HepG2 (cell line): ENCODE data around the gene ZFR. TPM values are rescaled to one million over a fixed set of nuclear protein-coding genes. Genes with fewer than 3 reads are reported as not detected.

ENCODE experiments used
- ATAC-seq: fragments of 200-7000 bp; cut with Tn5 transposase; 3 replicates; pipeline ENCODE4 v1.9.1; 2020; ENCODE audit warnings: mild to moderate bottlenecking, moderate library complexity
- BruUV-seq: library from RNA; stranded (reverse); fragments of 400-500 nt; replicated peaks from 2 replicates; lab custom pipeline; 2021; lab: Mats Ljungman, UMichigan
- CTCF ChIA-PET: fragments of 300-600 bp; formaldehyde crosslinking; extraction: SDS; loops from one replicate; lab custom pipeline; 2021; ENCODE audit warnings: low total read pairs, inconsistent platforms, low intra/inter-chr PET ratio; lab: Yijun Ruan, JAX
- POLR2A ChIA-PET: fragments of 350-600 bp; sonication (Branson Sonifier 250); formaldehyde crosslinking; loops from one replicate; lab custom pipeline; 2020; ENCODE audit warnings: antibody characterized with exemption, inconsistent platforms; lab: Yijun Ruan, JAX
- DNase-seq: peaks from one replicate; pipeline ENCODE4 v3.0.0-alpha.2; 2015; ENCODE audit warnings: low spot score
- FAIRE-seq: peaks from 3 replicates; lab custom pipeline; 2011; peaks lifted over from hg19 to GRCh38; lab: Jason Lieb, UNC
- H2AFZ ChIP-seq: one replicate; pipeline ENCODE4 v1.6.1; 2011; ENCODE audit warnings: low read length, inconsistent platforms
- H3K27ac ChIP-seq: fragments of 300-600 bp; 3 replicates; pipeline ENCODE4 v1.8.0; 2011; ENCODE audit warnings: mixed run types, mild to moderate bottlenecking, mixed read lengths, low read length, inconsistent platforms; ENCODE audit not compliant: insufficient read depth; ENCODE audit errors: extremely low read length
- H3K27me3 ChIP-seq, 2 experiments: fragments of 200-600 bp in 1 of 2; 2 replicates in 1 of 2; 3 replicates in 1 of 2; pipeline versions ENCODE4 v1.6.0 to v1.8.0; 2011; ENCODE audit warnings: low read length in 2 of 2, mild to moderate bottlenecking in 2 of 2, moderate library complexity in 2 of 2, inconsistent platforms in 1 of 2; ENCODE audit not compliant: insufficient read depth in 2 of 2, control insufficient read depth in 1 of 2
- H3K36me3 ChIP-seq, 2 experiments: fragments of 200-600 bp in 1 of 2; replicated peaks in 1 of 2; 2 replicates in 1 of 2; 3 replicates in 1 of 2; pipeline versions ENCODE4 v1.5.1 to v1.8.0; 2011; ENCODE audit warnings: low read length in 2 of 2, inconsistent platforms in 1 of 2; ENCODE audit not compliant: insufficient read depth in 2 of 2, control insufficient read depth in 1 of 2
- H3K4me1 ChIP-seq: 2 replicates; pipeline ENCODE4 v1.5.1; 2012; ENCODE audit warnings: low read length, inconsistent platforms; ENCODE audit not compliant: insufficient read depth
- H3K4me2 ChIP-seq: 2 replicates; pipeline ENCODE4 v1.6.0; 2011; ENCODE audit warnings: low read depth, low read length, inconsistent platforms
- H3K4me3 ChIP-seq, 3 experiments: fragments of 200-600 bp in 1 of 3; sonication (generic), shearing (Covaris generic) in 1 of 3; replicated peaks in 1 of 3; 2 replicates each; pipeline ENCODE4 v1.5.1; 2011 to 2016; ENCODE audit warnings: low read length in 3 of 3, inconsistent platforms in 2 of 3, low read depth in 2 of 3, mild to moderate bottlenecking in 2 of 3, control low read depth in 1 of 3, mixed read lengths in 1 of 3; ENCODE audit not compliant: insufficient read depth in 1 of 3
- H3K79me2 ChIP-seq: one replicate; pipeline ENCODE4 v1.6.1; 2011; ENCODE audit warnings: low read length, inconsistent platforms; ENCODE audit not compliant: insufficient read depth
- H3K9ac ChIP-seq: 2 replicates; pipeline ENCODE4 v1.6.0; 2011; ENCODE audit warnings: mild to moderate bottlenecking, low read depth, low read length, inconsistent platforms; ENCODE audit not compliant: insufficient read depth
- H3K9me3 ChIP-seq: 2 replicates; pipeline ENCODE4 v1.5.1; 2012; ENCODE audit warnings: mild to moderate bottlenecking, low read length
- H4K20me1 ChIP-seq: 2 replicates; pipeline ENCODE4 v1.6.0; 2011; ENCODE audit warnings: inconsistent platforms, mild to moderate bottlenecking, low read length, moderate library complexity; ENCODE audit not compliant: insufficient read depth
- AGO2 ChIP-seq: fragments of 200-400 bp; formaldehyde crosslinking; optimal IDR thresholded peaks from 2 replicates; pipeline ENCODE3; 2017; ENCODE audit warnings: mild to moderate bottlenecking, low read depth, low read length, moderate library complexity
- GTF2F1 ChIP-seq: fragments of 150-350 bp; IDR thresholded peaks from 2 replicates; pipeline ENCODE4 v1.6.1; 2014; ENCODE audit warnings: low read length
- RBM22 ChIP-seq: fragments of 200-400 bp; formaldehyde crosslinking; optimal IDR thresholded peaks from 2 replicates; pipeline ENCODE3; 2017; ENCODE audit warnings: mild to moderate bottlenecking, low read length, moderate library complexity
- ZNF740 ChIP-seq: sonication (generic); formaldehyde crosslinking; IDR thresholded peaks from 2 replicates; pipeline ENCODE4 v1.4.0; 2020; ENCODE audit warnings: missing genetic modification reagents
- WGBS: methylation state at CpG from one replicate; pipeline ENCODE4 v1.1.6; 2017; ENCODE audit warnings: low lambda C conversion rate; 5-methylcytosine and 5-hydroxymethylcytosine counted together
- in situ Hi-C: cut with HindIII; loops from 2 replicates; pipeline ENCODE4 v1.10.0; 2017; ENCODE audit warnings: low pct_unique_long_range_greater_than_20kb; ENCODE audit not compliant: extremely low pct_ligation_motif_present
- intact Hi-C: fragments of 100-400 bp; cut with micrococcal nuclease; formaldehyde crosslinking; loops from one replicate; pipeline ENCODE4 v1.10.0; 2022; ENCODE audit not compliant: unreplicated experiment
- polyA plus RNA-seq, 8 experiments: library from polyadenylated mRNA; depleted of rRNA in 3 of 8; stranded (reverse) in 7 of 8; unstranded in 1 of 8; fragments of >200 nt; fragmentation: Illumina TruSeq in 4 of 8; extraction: Trizol in 4 of 8; gene quantifications; 2 replicates each; pipeline versions ENCODE4 v1.2.1 to v1.2.3, GENCODE V29; 2011 to 2016; ENCODE audit warnings: low read depth in 4 of 8, missing spikeins in 1 of 8, mixed read lengths in 1 of 8; ENCODE audit not compliant: insufficient read depth in 1 of 8
- total RNA-seq, 5 experiments: library from RNA; depleted of rRNA; stranded (reverse); fragments of >200 nt; fragmentation: Illumina TruSeq; extraction: Trizol; gene quantifications; 2 replicates each; pipeline ENCODE4 v1.2.3, GENCODE V29; 2016; ENCODE audit warnings: low read depth in 1 of 5

Gene ZFR
- total and polyA plus RNA-seq, 2 of the 13 experiments (the other 11 are each of a cell fraction or from before 2014, with no cell fraction given): 89.0 to 92.8 TPM

- no peak for TF ChIP-seq GTF2F1
- TF ChIP-seq RBM22: peak; percentile 79
- FAIRE-seq (no peak), ATAC-seq (peak; percentile 34; the same call in 1 of the 3 replicates), DNase-seq (no peak)
- Histone ChIP-seq H3K79me2 (peaks cover 97% of the 10 kb centered on the region), H3K27ac (no peak overlapping the region), H3K4me2 (no peak overlapping the region), H3K9me3 (no peaks in the 10 kb centered on the region), H3K4me1 (peaks cover 61% of the 10 kb centered on the region), H3K27me3 (no peaks in the 10 kb centered on the region), H2AFZ (no peak overlapping the region), H3K9ac (no peak overlapping the region), H4K20me1 (peaks cover 96% of the 10 kb centered on the region), H3K4me3 (no peak overlapping the region), H3K36me3 (peaks cover 3 to 33% of the 10 kb centered on the region in 2 experiments; a peak in 3 of 5 replicates)
- intact Hi-C loops (no loop called here), in situ Hi-C loops (no loop called here)
- 94% methylated on average over 4 of the region's 4 CpGs for WGBS
- no TSS peak for BruUV-seq
- ChIA-PET POLR2A (interaction anchor here (0.7 kb wide), 1 partner anchor 19 kb away, joined by 3 read pairs; no protein-coding TSS in a partner anchor), CTCF (no interaction called here)
Measured at GRCh38 chr5:32436553-32437242, 7.8 kb downstream of the ZFR start.

GRCh38 chr5:32435383-32435782 is 9.2 kb downstream of the ZFR start:
- POLR2A ChIA-PET: interaction anchor here (0.7 to 0.9 kb wide), 2 partner anchors 9 kb away, joined by 3 read pairs; partner anchors contain the start of gene ZFR
- Histone ChIP-seq H3K27ac (no peak overlapping the region), H2AFZ (no peak overlapping the region), H3K4me2 (no peak overlapping the region), H3K9me3 (no peaks in the 10 kb centered on the region), H3K9ac (no peak overlapping the region), H3K79me2 (peaks cover 97% of the 10 kb centered on the region), H3K27me3 (no peaks in the 10 kb centered on the region), H3K4me3 (no peak overlapping the region), H3K4me1 (peaks cover 53% of the 10 kb centered on the region), H3K36me3 (peaks cover 3 to 29% of the 10 kb centered on the region in 2 experiments; a peak in 3 of 5 replicates), H4K20me1 (peaks cover 87% of the 10 kb centered on the region)
- CTCF ChIA-PET: no interaction called here
- TF ChIP-seq ZNF740 (CRISPR knock-in tag) (no peak), AGO2 (peak; percentile 24)
- 100% methylated on average over 3 of the region's 3 CpGs for WGBS
- in situ Hi-C loops (no loop called here), intact Hi-C loops (no loop called here)
- DNase-seq: no peak
- BruUV-seq: no TSS peak
- ATAC-seq: no peak
- FAIRE-seq: no peak
